T-helper 2 cell treated with Interferon-gamma antibody and Interleukin-4, amounts not matched to agents 5 μg/mL and 100 μg/mL, for 36 hours (primary cell): Measurements from ENCODE around the gene SUN5.
"Not testable (repeated sequence)": the region's sequence is repeated elsewhere in the genome, so short reads cannot be mapped to it uniquely, and the experiment has no call there.

Source experiments
- DNase-seq: peaks from one replicate; pipeline ENCODE4 v3.0.0; 2021; ENCODE audit warnings: low spot score
- H3K27ac Mint-ChIP-seq: one replicate; pipeline ENCODE4 v1.8.0; 2021; ENCODE audit warnings: mild to moderate bottlenecking, mixed read lengths
- H3K27me3 Mint-ChIP-seq: one replicate; pipeline ENCODE4 v1.8.0; 2021; ENCODE audit warnings: low read depth, mixed read lengths
- H3K36me3 Mint-ChIP-seq: one replicate; pipeline ENCODE4 v1.8.0; 2021; ENCODE audit warnings: low read depth, mixed read lengths
- H3K4me1 Mint-ChIP-seq: one replicate; pipeline ENCODE4 v1.8.0; 2021; ENCODE audit warnings: low read depth, mixed read lengths
- H3K4me3 Mint-ChIP-seq: one replicate; pipeline ENCODE4 v1.8.0; 2022; ENCODE audit warnings: mild to moderate bottlenecking, moderate library complexity, mixed read lengths
- H3K9me3 Mint-ChIP-seq: one replicate; pipeline ENCODE4 v1.8.0; 2021; ENCODE audit warnings: mixed read lengths

Gene SUN5

DNA sequence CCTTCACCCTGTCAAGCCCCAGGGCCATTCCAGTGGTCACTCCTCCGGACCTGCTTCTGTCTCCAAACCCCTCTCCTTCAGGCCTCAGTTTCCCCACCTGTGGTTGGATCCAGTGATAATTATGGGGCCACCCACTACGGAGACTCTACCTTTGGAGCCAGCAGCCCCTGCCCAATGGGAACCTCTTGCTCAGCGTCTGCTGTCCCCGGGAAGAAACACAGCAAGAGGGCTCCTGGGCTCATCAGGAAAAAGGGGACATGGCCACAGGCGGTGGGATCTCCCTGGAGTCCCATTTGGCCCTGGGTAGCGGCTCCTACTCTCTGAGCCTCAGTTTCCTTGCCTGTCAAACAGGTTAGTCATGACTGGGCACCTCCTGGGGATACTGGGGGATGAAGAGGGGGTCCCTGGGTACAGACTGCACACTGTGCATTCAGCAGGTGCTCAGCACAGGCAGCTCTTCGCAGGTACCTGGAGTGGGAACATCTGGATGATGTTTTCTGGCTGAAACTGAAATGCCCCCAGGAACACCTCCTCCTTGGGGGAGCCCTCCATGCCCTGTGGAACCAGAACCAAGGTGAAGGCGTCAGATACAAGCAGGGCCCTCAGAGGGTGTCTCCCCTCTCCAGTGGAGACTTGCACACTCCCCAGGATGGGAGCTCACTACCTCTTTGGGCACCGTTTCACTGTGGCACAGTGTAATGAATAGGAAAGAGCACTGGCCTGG, 19.4 kb downstream of the SUN5 start:
- H3K4me3 Mint-ChIP-seq: no peak overlapping the region
- H3K27me3 Mint-ChIP-seq: no peaks in the 10 kb centered on the region
- no peaks in the 10 kb centered on the region for H3K9me3 Mint-ChIP-seq
- no peaks in the 10 kb centered on the region for H3K36me3 Mint-ChIP-seq
- H3K27ac Mint-ChIP-seq: no peak overlapping the region
- no peak for DNase-seq
- peaks cover 1% of the 10 kb centered on the region for H3K4me1 Mint-ChIP-seq

GRCh38 chr20:32984196-32984595, 20.0 kb downstream of the SUN5 start:
- no peak overlapping the region for H3K4me3 Mint-ChIP-seq

GRCh38 chr20:32983459-32984112, 20.6 kb downstream of the SUN5 start:
- DNase-seq: no peak
- Mint-ChIP-seq H3K4me3 (no peak overlapping the region), H3K9me3 (no peaks in the 10 kb centered on the region), H3K27me3 (no peaks in the 10 kb centered on the region), H3K27ac (no peak overlapping the region), H3K36me3 (no peaks in the 10 kb centered on the region), H3K4me1 (peaks cover 1% of the 10 kb centered on the region)

More at GRCh38 chr20:32984196-32984595, 20.0 kb downstream of the SUN5 start:
- DNase-seq: no peak
- no peaks in the 10 kb centered on the region for H3K27me3 Mint-ChIP-seq
- no peaks in the 10 kb centered on the region for H3K36me3 Mint-ChIP-seq
- no peaks in the 10 kb centered on the region for H3K9me3 Mint-ChIP-seq
- H3K4me1 Mint-ChIP-seq: peaks cover 1% of the 10 kb centered on the region
- H3K27ac Mint-ChIP-seq: no peak overlapping the region

DNA sequence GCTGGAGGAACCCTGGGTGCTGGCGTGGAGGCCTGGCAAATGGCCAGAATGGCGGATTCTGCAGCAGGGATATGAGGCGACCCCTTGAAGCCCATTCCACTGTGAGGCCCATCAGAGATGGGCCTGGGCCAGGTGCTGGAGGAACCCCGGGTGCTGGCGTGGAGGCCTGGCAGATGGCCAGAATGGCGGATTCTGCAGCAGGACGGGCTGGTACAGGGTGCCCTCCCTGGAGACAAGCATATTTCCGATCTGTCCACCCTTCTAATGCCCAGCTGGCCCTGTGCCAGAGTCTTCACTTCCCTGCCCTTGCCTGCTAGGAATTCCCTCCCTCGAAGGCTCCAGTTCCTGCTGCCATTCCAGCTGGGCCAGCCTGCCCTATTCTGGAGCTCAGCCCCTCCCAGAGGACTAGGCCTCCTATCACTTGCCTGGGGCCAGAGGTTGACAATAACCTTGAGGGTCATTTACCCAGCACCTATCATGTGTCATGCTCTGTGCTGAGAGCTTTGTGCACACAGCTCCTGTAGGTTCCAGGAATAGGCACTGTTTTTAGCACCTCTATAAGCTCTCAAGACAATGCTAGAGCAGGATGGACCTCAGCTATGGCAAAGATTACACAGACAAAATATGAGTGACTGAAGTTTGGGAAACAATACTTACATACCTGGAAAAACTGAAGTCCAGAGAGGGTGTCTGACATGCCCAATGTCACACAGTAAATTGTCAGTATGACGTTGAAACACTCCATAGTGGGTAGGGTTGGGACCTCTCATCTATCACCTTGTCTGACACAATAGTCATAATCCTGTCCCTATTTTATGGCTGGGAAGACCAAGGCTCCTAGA, 21.4 kb downstream of the SUN5 start:
- no peak for DNase-seq
- no peak overlapping the region for H3K27ac Mint-ChIP-seq
- peaks cover 1% of the 10 kb centered on the region for H3K4me1 Mint-ChIP-seq

DNA sequence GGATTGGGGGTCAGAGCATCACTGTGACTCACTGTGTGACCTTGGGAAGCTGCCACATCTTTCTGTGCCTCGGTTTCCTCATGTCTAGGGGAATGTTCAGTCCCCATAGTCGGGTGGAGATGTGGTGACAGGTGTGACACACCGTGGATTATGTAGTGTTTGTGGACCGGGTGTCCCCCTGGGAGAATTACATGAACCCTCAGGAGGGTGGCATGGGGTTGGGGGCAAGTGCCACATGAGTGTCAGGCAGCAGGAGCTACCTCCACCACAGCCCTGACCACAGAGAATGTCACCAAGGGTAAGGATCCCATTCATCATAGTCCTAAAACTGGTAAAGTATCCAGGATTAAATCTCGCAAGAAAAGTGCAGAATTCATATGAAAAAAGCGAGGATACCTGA, 23.2 kb downstream of the SUN5 start:
- Mint-ChIP-seq H3K4me1 (peaks cover 9% of the 10 kb centered on the region), H3K9me3 (peaks cover 7% of the 10 kb centered on the region), H3K27ac (no peak overlapping the region), H3K4me3 (no peak overlapping the region), H3K36me3 (peaks cover 8% of the 10 kb centered on the region), H3K27me3 (no peaks in the 10 kb centered on the region)
- DNase-seq: no peak

More for the DNA sequence above, 21.4 kb downstream of the SUN5 start:
- Mint-ChIP-seq H3K36me3 (no peaks in the 10 kb centered on the region), H3K4me3 (no peak overlapping the region), H3K27me3 (no peaks in the 10 kb centered on the region), H3K9me3 (no peaks in the 10 kb centered on the region)

GRCh38 chr20:32980131-32980941, 23.9 kb downstream of the SUN5 start:
- no peak for DNase-seq
- Mint-ChIP-seq H3K36me3 (peaks cover 10% of the 10 kb centered on the region), H3K4me1 (peaks cover 9% of the 10 kb centered on the region), H3K27me3 (no peaks in the 10 kb centered on the region), H3K4me3 (no peak overlapping the region), H3K27ac (no peak overlapping the region), H3K9me3 (peaks cover 7% of the 10 kb centered on the region)

DNA sequence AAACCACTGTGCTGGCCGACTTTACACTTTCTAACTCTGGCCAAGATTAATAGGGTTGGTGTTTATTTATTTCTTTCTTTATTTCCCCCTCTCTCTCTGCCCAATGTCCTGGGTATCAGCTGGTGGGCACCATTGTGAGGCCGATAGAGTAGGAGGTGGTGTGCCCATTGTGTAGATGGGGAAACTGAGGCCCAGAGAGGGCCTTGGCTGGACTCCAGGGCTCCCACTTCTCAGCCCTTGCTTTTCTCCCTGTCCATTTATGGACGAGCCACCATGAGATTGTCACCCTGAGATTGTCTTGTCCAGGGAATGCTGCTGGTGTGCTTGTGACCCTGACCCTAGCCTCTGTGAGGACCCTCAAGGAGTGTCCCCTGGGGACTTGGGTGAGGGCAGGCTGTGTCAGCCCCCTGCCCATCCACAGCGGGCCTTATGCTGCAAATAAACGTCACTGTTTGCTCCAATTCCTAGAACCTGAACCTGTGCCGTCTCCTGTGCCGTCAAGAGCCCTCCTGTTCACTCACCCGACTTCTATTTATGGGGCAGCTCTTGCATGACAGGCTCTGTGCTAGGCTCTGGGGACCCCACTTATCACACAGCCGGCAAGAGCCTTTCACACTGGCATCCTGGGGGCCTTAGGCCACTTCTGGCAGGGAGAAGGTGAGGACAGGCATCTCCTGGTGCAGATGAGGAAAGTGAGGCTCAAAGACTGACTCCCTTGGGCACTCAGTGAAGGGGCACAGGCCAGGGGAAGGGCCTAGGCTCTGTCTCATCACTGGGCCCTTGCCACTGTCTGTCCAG, 24.8 kb downstream of the SUN5 start:
- DNase-seq: no peak
- H3K9me3 Mint-ChIP-seq: peaks cover 7% of the 10 kb centered on the region
- H3K4me1 Mint-ChIP-seq: peaks cover 14% of the 10 kb centered on the region
- no peak overlapping the region for H3K4me3 Mint-ChIP-seq
- no peak overlapping the region for H3K27ac Mint-ChIP-seq
- no peaks in the 10 kb centered on the region for H3K27me3 Mint-ChIP-seq
- peaks cover 15% of the 10 kb centered on the region for H3K36me3 Mint-ChIP-seq

DNA sequence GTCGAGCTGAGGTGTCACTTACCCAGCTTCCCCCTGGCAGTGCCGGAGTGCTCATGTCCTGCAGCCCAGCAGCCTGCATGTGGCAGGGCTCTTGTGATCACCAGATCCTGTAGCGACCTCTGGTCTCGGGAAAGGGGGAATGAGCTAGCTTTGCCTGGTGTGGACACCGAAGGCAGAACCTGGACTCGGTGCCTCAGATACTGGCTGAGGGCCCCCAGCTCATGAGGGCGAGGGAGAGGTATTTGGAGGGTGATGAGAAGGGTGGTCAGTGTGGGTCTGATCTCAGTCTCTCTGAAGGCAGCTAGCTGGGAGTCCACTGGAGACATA, 26.3 kb downstream of the SUN5 start:
- no peak overlapping the region for H3K4me3 Mint-ChIP-seq
- peaks cover 27% of the 10 kb centered on the region for H3K4me1 Mint-ChIP-seq
- no peak overlapping the region for H3K27ac Mint-ChIP-seq
- DNase-seq: no peak
- no peaks in the 10 kb centered on the region for H3K27me3 Mint-ChIP-seq
- H3K36me3 Mint-ChIP-seq: peaks cover 15% of the 10 kb centered on the region
- peaks cover 7% of the 10 kb centered on the region for H3K9me3 Mint-ChIP-seq

DNA sequence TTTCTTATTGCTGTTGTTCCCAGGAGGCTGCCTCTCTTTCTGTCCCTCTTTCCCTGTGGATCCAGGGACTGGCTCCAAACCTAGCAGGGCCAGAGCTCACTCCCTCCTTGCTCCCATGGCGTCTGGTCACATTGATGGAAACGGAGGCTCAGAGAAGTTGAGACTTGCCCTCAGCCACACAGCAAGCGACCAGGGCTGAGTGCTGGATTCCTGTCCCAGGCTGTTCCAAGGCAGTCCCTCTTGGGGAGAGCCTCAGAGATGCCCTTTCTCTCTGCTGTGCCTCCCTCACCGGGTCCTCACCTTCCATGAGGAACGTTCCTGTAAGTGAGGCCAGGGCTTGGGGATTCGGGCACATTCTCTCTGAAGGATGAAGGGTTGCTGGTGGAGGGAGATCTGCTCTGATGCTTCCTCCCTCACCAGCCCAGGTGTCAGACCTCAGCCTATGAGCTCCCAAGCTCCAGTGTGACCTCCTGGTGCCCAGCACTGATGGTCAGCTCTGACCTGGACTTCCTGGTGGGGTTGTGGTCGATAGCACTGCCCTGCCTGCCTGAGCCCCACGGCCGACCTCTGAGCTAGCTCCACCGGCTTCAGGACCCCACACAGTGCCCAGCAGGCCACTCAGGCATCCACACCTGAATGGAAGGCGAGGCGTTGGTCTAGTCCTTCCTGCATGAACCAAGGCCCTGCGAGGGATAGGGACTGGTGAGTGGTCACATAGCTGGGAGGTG, 26.8 kb downstream of the SUN5 start:
- Mint-ChIP-seq H3K36me3 (peaks cover 15% of the 10 kb centered on the region), H3K9me3 (peaks cover 7% of the 10 kb centered on the region), H3K27ac (no peak overlapping the region), H3K4me3 (no peak overlapping the region), H3K27me3 (no peaks in the 10 kb centered on the region), H3K4me1 (peaks cover 31% of the 10 kb centered on the region)
- no peak for DNase-seq

GRCh38 chr20:32976746-32977145, 27.5 kb downstream of the SUN5 start:
- peaks cover 15% of the 10 kb centered on the region for H3K36me3 Mint-ChIP-seq
- H3K4me3 Mint-ChIP-seq: no peak overlapping the region
- peak overlapping the region; percentile 77 for H3K27ac Mint-ChIP-seq
- H3K27me3 Mint-ChIP-seq: no peaks in the 10 kb centered on the region
- peaks cover 33% of the 10 kb centered on the region for H3K4me1 Mint-ChIP-seq
- peaks cover 7% of the 10 kb centered on the region for H3K9me3 Mint-ChIP-seq
- no peak for DNase-seq

DNA sequence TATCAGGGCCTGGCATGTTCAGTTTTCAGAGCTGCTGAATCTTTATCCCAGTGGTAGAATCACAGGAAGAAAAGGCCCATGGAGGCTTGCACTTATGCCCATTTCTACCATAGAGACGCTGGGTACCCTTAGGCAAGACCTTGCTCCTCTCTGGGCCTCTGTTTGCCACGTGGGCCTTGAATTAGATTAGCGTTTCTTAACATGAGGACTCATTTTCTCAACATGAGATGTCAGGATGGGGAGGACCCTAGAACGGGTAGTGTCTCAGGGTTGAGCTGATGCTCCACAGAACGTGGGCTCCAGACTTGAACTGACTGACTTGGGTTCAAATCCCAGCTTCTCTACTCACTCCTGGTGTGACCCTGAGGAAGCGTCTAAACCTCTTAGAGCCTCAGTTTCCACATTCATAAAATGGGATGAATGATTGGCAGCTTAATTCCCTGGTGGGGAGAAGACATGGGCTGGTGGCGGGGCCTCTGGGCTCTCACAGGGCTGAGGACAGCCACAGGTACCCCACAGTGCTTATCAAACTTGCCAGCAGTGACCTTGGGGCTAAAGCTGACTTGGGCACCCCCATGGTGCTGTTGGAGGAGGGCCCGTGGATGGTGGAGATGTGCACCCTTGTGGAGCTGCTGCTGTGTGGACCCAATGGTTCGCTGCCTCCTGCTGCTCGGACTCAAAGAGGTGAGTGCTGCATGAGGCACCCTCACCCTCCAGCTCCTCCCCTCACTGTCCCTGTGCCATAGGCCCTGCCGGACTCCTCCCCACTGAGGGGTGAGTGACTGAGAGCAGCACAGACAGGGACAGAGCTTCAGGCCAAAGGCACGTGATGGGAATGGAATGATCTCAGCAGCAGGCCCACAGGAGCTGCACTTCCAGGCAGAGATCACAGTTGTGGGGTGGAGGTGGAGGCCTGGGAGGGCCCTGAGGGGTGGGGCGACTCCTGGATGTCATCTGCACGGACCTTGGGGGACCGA, 28.2 kb downstream of the SUN5 start:
- Mint-ChIP-seq H3K4me1 (peaks cover 33% of the 10 kb centered on the region), H3K36me3 (peaks cover 15% of the 10 kb centered on the region), H3K4me3 (no peak overlapping the region), H3K27ac (peak overlapping the region; percentile 77), H3K27me3 (no peaks in the 10 kb centered on the region), H3K9me3 (peaks cover 7% of the 10 kb centered on the region)
- DNase-seq: no peak

- not testable (repeated sequence) for H3K9me3 Mint-ChIP-seq, H3K4me3 Mint-ChIP-seq, H3K27me3 Mint-ChIP-seq, DNase-seq, H3K27ac Mint-ChIP-seq
- H3K36me3 Mint-ChIP-seq: peaks cover 15% of the 10 kb centered on the region
- peaks cover 39% of the 10 kb centered on the region for H3K4me1 Mint-ChIP-seq
These were observed 29.1 kb downstream of the SUN5 start for GRCh38 chr20:32975121-32975520.
